Stimulated activated naive CD8-positive, alpha-beta T cell treated with anti-CD3 and anti-CD28 coated beads, Interleukin-15, amount 100 ng/mL, for 72 hours (primary cell): Measurements from ENCODE around the gene CFAP65.

Source experiments
- ATAC-seq: fragments of 150-1000 bp; cut with Tn5 transposase; 2 replicates; pipeline ENCODE4 v1.10.0; 2021; ENCODE audit warnings: mild to moderate bottlenecking, moderate library complexity
- DNase-seq, 2 donors: peaks; one replicate each; pipeline ENCODE4 v3.0.0; 2021 to 2022
- H3K27ac Mint-ChIP-seq, 2 donors: one replicate each; pipeline ENCODE4 v1.8.0; 2022; ENCODE audit warnings: mild to moderate bottlenecking in 2 of 2, mixed read lengths in 2 of 2, moderate library complexity in 2 of 2
- H3K27me3 Mint-ChIP-seq: one replicate; pipeline ENCODE4 v1.8.0; 2022; ENCODE audit warnings: mixed read lengths
- H3K4me1 Mint-ChIP-seq: one replicate; pipeline ENCODE4 v1.8.0; 2022; ENCODE audit warnings: mild to moderate bottlenecking, mixed read lengths
- H3K4me3 Mint-ChIP-seq, 2 donors: one replicate each; pipeline ENCODE4 v1.8.0; 2022; ENCODE audit warnings: mild to moderate bottlenecking in 2 of 2, mixed read lengths in 2 of 2, moderate library complexity in 1 of 2
- H3K9me3 Mint-ChIP-seq, 2 donors: one replicate each; pipeline ENCODE4 v1.8.0; 2022; ENCODE audit warnings: mixed read lengths in 2 of 2

The CFAP65 gene

GRCh38 chr2:219028141-219028540, 13.2 kb downstream of the CFAP65 start:
- no peak for ATAC-seq
- Mint-ChIP-seq H3K4me3 (no peak overlapping the region), H3K27ac (no peak overlapping the region), H3K4me1 (no peaks in the 10 kb centered on the region), H3K27me3 (peaks cover 39% of the 10 kb centered on the region), H3K9me3 (no peaks in the 10 kb centered on the region)
- DNase-seq: no peak

- Mint-ChIP-seq H3K4me3 (no peak overlapping the region), H3K4me1 (no peaks in the 10 kb centered on the region), H3K27ac (no peak overlapping the region), H3K9me3 (no peaks in the 10 kb centered on the region), H3K27me3 (peaks cover 39% of the 10 kb centered on the region)
- DNase-seq (no peak), ATAC-seq (no peak)
Measured at GRCh38 chr2:219027511-219028055, 13.7 kb downstream of the CFAP65 start.

GRCh38 chr2:219026946-219027345, 14.4 kb downstream of the CFAP65 start:
- H3K4me1 Mint-ChIP-seq: no peaks in the 10 kb centered on the region
- no peaks in the 10 kb centered on the region for H3K9me3 Mint-ChIP-seq
- ATAC-seq (no peak), DNase-seq (no peak)
- H3K4me3 Mint-ChIP-seq: no peak overlapping the region
- peaks cover 33% of the 10 kb centered on the region for H3K27me3 Mint-ChIP-seq
- no peak overlapping the region for H3K27ac Mint-ChIP-seq

- Mint-ChIP-seq H3K9me3 (no peaks in the 10 kb centered on the region), H3K27me3 (peaks cover 23% of the 10 kb centered on the region), H3K27ac (peak overlapping the region in 1 of 2 donors; percentile 37), H3K4me3 (no peak overlapping the region), H3K4me1 (no peaks in the 10 kb centered on the region)
- no peak for ATAC-seq
- no peak for DNase-seq
Measured at GRCh38 chr2:219025637-219026585, 15.4 kb downstream of the CFAP65 start.

GRCh38 chr2:219024059-219024458, 17.3 kb downstream of the CFAP65 start:
- DNase-seq: no peak
- H3K4me3 Mint-ChIP-seq: no peak overlapping the region
- H3K27me3 Mint-ChIP-seq: peaks cover 7% of the 10 kb centered on the region
- no peak overlapping the region for H3K27ac Mint-ChIP-seq
- H3K9me3 Mint-ChIP-seq: no peaks in the 10 kb centered on the region
- no peaks in the 10 kb centered on the region for H3K4me1 Mint-ChIP-seq
- no peak for ATAC-seq

GRCh38 chr2:219023045-219023605, 18.2 kb downstream of the CFAP65 start:
- Mint-ChIP-seq H3K9me3 (no peaks in the 10 kb centered on the region), H3K27ac (no peak overlapping the region)
- ATAC-seq: no peak

GRCh38 chr2:219022616-219023015, 18.7 kb downstream of the CFAP65 start:
- DNase-seq (no peak), ATAC-seq (no peak)
- no peaks in the 10 kb centered on the region for H3K4me1 Mint-ChIP-seq
- H3K9me3 Mint-ChIP-seq: no peaks in the 10 kb centered on the region
- H3K27ac Mint-ChIP-seq: no peak overlapping the region
- peaks cover 7% of the 10 kb centered on the region for H3K27me3 Mint-ChIP-seq
- H3K4me3 Mint-ChIP-seq: no peak overlapping the region

More at GRCh38 chr2:219023045-219023605, 18.2 kb downstream of the CFAP65 start:
- H3K4me3 Mint-ChIP-seq: no peak overlapping the region
- peaks cover 7% of the 10 kb centered on the region for H3K27me3 Mint-ChIP-seq
- no peaks in the 10 kb centered on the region for H3K4me1 Mint-ChIP-seq
- DNase-seq: no peak

GRCh38 chr2:219022041-219022440, 19.3 kb downstream of the CFAP65 start:
- peaks cover 7% of the 10 kb centered on the region for H3K27me3 Mint-ChIP-seq
- no peak overlapping the region for H3K4me3 Mint-ChIP-seq
- H3K27ac Mint-ChIP-seq: no peak overlapping the region
- no peaks in the 10 kb centered on the region for H3K4me1 Mint-ChIP-seq
- DNase-seq: no peak
- no peak for ATAC-seq
- no peaks in the 10 kb centered on the region for H3K9me3 Mint-ChIP-seq

- Mint-ChIP-seq H3K9me3 (no peaks in the 10 kb centered on the region), H3K27me3 (peaks cover 7% of the 10 kb centered on the region), H3K4me1 (no peaks in the 10 kb centered on the region), H3K4me3 (no peak overlapping the region), H3K27ac (no peak overlapping the region)
- ATAC-seq (no peak), DNase-seq (no peak)
Measured at GRCh38 chr2:219021591-219021990, 19.7 kb downstream of the CFAP65 start.

GRCh38 chr2:219020604-219021365, 20.5 kb downstream of the CFAP65 start:
- no peak overlapping the region for H3K4me3 Mint-ChIP-seq
- DNase-seq (no peak), ATAC-seq (no peak)
- no peaks in the 10 kb centered on the region for H3K9me3 Mint-ChIP-seq
- no peaks in the 10 kb centered on the region for H3K4me1 Mint-ChIP-seq
- H3K27me3 Mint-ChIP-seq: peaks cover 7% of the 10 kb centered on the region
- no peak overlapping the region for H3K27ac Mint-ChIP-seq

- no peak overlapping the region for H3K27ac Mint-ChIP-seq
- DNase-seq (no peak), ATAC-seq (no peak)
- H3K9me3 Mint-ChIP-seq: no peaks in the 10 kb centered on the region
- no peak overlapping the region for H3K4me3 Mint-ChIP-seq
- H3K27me3 Mint-ChIP-seq: peaks cover 18% of the 10 kb centered on the region
- no peaks in the 10 kb centered on the region for H3K4me1 Mint-ChIP-seq
Measured at GRCh38 chr2:219019436-219019835, 21.9 kb downstream of the CFAP65 start.

- Mint-ChIP-seq H3K9me3 (no peaks in the 10 kb centered on the region), H3K4me1 (no peaks in the 10 kb centered on the region), H3K4me3 (no peak overlapping the region), H3K27ac (no peak overlapping the region), H3K27me3 (peaks cover 25% of the 10 kb centered on the region)
- no peak for DNase-seq
- ATAC-seq: no peak
Measured at GRCh38 chr2:219018726-219019125, 22.6 kb downstream of the CFAP65 start.

- H3K27ac Mint-ChIP-seq: no peak overlapping the region
- H3K4me3 Mint-ChIP-seq: no peak overlapping the region
- no peaks in the 10 kb centered on the region for H3K4me1 Mint-ChIP-seq
- ATAC-seq (no peak), DNase-seq (no peak)
- H3K9me3 Mint-ChIP-seq: no peaks in the 10 kb centered on the region
- H3K27me3 Mint-ChIP-seq: peaks cover 29% of the 10 kb centered on the region
Measured at GRCh38 chr2:219018286-219018685, 23.0 kb downstream of the CFAP65 start.

GRCh38 chr2:219017201-219017931, 23.9 kb downstream of the CFAP65 start:
- no peak overlapping the region for H3K4me3 Mint-ChIP-seq
- no peaks in the 10 kb centered on the region for H3K4me1 Mint-ChIP-seq
- no peak overlapping the region for H3K27ac Mint-ChIP-seq
- no peak for DNase-seq
- H3K27me3 Mint-ChIP-seq: peaks cover 31% of the 10 kb centered on the region
- no peak for ATAC-seq
- no peaks in the 10 kb centered on the region for H3K9me3 Mint-ChIP-seq

GRCh38 chr2:219016721-219017120, 24.6 kb downstream of the CFAP65 start:
- DNase-seq (no peak), ATAC-seq (no peak)
- no peak overlapping the region for H3K27ac Mint-ChIP-seq
- H3K4me3 Mint-ChIP-seq: no peak overlapping the region
- peaks cover 31% of the 10 kb centered on the region for H3K27me3 Mint-ChIP-seq
- H3K4me1 Mint-ChIP-seq: no peaks in the 10 kb centered on the region
- H3K9me3 Mint-ChIP-seq: no peaks in the 10 kb centered on the region
